GM12892 (cell line): Measurements from ENCODE around the gene NQO2.
"Not testable (repeated sequence)": the region's sequence is repeated elsewhere in the genome, so short reads cannot be mapped to it uniquely, and the experiment has no call there.

Experiments used
- POLR2A ChIP-seq: IDR thresholded peaks from 2 replicates; pipeline ENCODE4 v1.6.1; 2011; ENCODE audit warnings: low read depth, low read length, control low read depth
- POLR2AphosphoS5 ChIP-seq: IDR thresholded peaks from 2 replicates; pipeline ENCODE4 v1.6.1; 2011; ENCODE audit warnings: low read depth, low read length, control low read depth
- TAF1 ChIP-seq: IDR thresholded peaks from 2 replicates; pipeline ENCODE4 v1.6.1; 2011; ENCODE audit warnings: low read depth, mild to moderate bottlenecking, control low read depth, low read length, borderline replicate concordance

DNA sequence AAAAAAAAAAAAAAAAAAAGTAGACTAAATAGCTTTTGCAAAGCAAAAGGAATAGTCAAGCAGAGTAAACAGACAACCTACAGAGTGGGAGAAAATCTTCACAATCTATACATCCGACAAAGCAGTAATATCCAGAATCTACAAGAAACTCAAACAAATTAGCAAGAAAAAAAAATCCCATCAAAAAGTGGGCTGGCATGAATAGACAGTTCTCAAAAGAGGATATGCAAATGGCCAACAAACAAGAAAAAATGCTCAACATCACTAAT lies 27.5 kb upstream of the NQO2 start:
- TF ChIP-seq POLR2A, POLR2AphosphoS5, TAF1: not testable (repeated sequence)
